SK-N-SH (cell line): ENCODE data around the gene SNRNP200.

Experiments used
- CTCF ChIP-seq: fragments of 200-600 bp; sonication (generic); IDR thresholded peaks from 2 replicates; pipeline ENCODE4 v1.6.1; 2017; ENCODE audit warnings: antibody characterized with exemption, mild to moderate bottlenecking, moderate library complexity
- FOXM1 ChIP-seq: IDR thresholded peaks from 2 replicates; pipeline ENCODE4 v1.4.0; 2012; ENCODE audit warnings: low read depth, mild to moderate bottlenecking
- GATA2 ChIP-seq: sonication (generic); formaldehyde crosslinking; IDR thresholded peaks from 2 replicates; pipeline ENCODE4 v1.5.0; 2020; ENCODE audit warnings: mild to moderate bottlenecking, missing genetic modification reagents
- POLR2AphosphoS5 ChIP-seq: IDR thresholded peaks from 2 replicates; pipeline ENCODE4 v1.6.1; 2012; ENCODE audit warnings: low read depth, low read length
- RAD21 ChIP-seq: IDR thresholded peaks from 2 replicates; pipeline ENCODE4 v1.6.1; 2012; ENCODE audit warnings: mild to moderate bottlenecking, low read length
- RCOR1 ChIP-seq: fragments of 150-350 bp; IDR thresholded peaks from 2 replicates; pipeline ENCODE4 v1.6.1; 2017; ENCODE audit warnings: antibody characterized with exemption, low read length
- RFX5 ChIP-seq: IDR thresholded peaks from 2 replicates; pipeline ENCODE4 v1.6.1; 2012; ENCODE audit warnings: mild to moderate bottlenecking, improper control_type of control experiment, low read length
- RXRA ChIP-seq: IDR thresholded peaks from 2 replicates; pipeline ENCODE4 v1.4.0; 2012; ENCODE audit warnings: low read depth, mild to moderate bottlenecking, borderline replicate concordance
- SIN3A ChIP-seq: IDR thresholded peaks from 2 replicates; pipeline ENCODE4 v1.6.1; 2012; ENCODE audit warnings: low read depth, mild to moderate bottlenecking, low read length, moderate library complexity, borderline replicate concordance
- TCF12 ChIP-seq: IDR thresholded peaks from 2 replicates; pipeline ENCODE4 v1.4.0; 2012
- YY1 ChIP-seq: IDR thresholded peaks from 2 replicates; pipeline ENCODE4 v1.4.0; 2012; ENCODE audit warnings: low read depth, mild to moderate bottlenecking
- TF ChIP-seq, protein P1 (sequence below): IDR thresholded peaks from 2 replicates; pipeline ENCODE4 v1.4.0; 2012; ENCODE audit warnings: low read depth
- TF ChIP-seq, protein P2 (sequence below): IDR thresholded peaks from 2 replicates; pipeline ENCODE4 v1.4.0; 2012; ENCODE audit warnings: low read depth, borderline replicate concordance
- TF ChIP-seq, protein P3 (sequence below): fragments of 150-350 bp; IDR thresholded peaks from 2 replicates; pipeline ENCODE4 v1.6.1; 2017; ENCODE audit warnings: antibody characterized with exemption, low read length, low read depth, borderline replicate concordance

- TF ChIP-seq, protein P1, sequence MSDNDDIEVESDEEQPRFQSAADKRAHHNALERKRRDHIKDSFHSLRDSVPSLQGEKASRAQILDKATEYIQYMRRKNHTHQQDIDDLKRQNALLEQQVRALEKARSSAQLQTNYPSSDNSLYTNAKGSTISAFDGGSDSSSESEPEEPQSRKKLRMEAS, result no peak
- TF ChIP-seq CTCF, result no peak
- TF ChIP-seq FOXM1, result no peak
- TF ChIP-seq, protein P2, sequence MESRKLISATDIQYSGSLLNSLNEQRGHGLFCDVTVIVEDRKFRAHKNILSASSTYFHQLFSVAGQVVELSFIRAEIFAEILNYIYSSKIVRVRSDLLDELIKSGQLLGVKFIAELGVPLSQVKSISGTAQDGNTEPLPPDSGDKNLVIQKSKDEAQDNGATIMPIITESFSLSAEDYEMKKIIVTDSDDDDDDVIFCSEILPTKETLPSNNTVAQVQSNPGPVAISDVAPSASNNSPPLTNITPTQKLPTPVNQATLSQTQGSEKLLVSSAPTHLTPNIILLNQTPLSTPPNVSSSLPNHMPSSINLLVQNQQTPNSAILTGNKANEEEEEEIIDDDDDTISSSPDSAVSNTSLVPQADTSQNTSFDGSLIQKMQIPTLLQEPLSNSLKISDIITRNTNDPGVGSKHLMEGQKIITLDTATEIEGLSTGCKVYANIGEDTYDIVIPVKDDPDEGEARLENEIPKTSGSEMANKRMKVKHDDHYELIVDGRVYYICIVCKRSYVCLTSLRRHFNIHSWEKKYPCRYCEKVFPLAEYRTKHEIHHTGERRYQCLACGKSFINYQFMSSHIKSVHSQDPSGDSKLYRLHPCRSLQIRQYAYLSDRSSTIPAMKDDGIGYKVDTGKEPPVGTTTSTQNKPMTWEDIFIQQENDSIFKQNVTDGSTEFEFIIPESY, result no peak
- TF ChIP-seq GATA2, result no peak
- no peak for TF ChIP-seq POLR2AphosphoS5
- no peak for TF ChIP-seq RAD21
- no peak for TF ChIP-seq RCOR1
- no peak for TF ChIP-seq SIN3A
- TF ChIP-seq TCF12, result no peak
- TF ChIP-seq YY1, result no peak
- no peak for TF ChIP-seq RFX5
- TF ChIP-seq RXRA, result no peak
- TF ChIP-seq, protein P3, sequence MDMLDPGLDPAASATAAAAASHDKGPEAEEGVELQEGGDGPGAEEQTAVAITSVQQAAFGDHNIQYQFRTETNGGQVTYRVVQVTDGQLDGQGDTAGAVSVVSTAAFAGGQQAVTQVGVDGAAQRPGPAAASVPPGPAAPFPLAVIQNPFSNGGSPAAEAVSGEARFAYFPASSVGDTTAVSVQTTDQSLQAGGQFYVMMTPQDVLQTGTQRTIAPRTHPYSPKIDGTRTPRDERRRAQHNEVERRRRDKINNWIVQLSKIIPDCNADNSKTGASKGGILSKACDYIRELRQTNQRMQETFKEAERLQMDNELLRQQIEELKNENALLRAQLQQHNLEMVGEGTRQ, result no peak
Observed at GRCh38 chr2:96345868-96346462, 40.6 kb upstream of the SNRNP200 start.
